Stomach (tissue), 9 donors: ENCODE measurements around the gene SMIM41. TPM values are rescaled to one million over a fixed set of nuclear protein-coding genes. Genes with fewer than 3 reads are reported as not detected.

ENCODE experiments used
- DNase-seq, 2 donors: peaks; one replicate each; pipeline versions ENCODE4 v3.0.0 to v3.0.0-alpha.2; 2013 to 2019
- H3K27ac ChIP-seq, 5 donors: fragments of 200-600 bp in 4 of 5; sonication (generic) in 4 of 5; one replicate each; pipeline ENCODE4 v1.5.1; 2013 to 2019; ENCODE audit warnings: mild to moderate bottlenecking in 1 of 5, moderate library complexity in 1 of 5
- H3K27me3 ChIP-seq, 3 donors: fragments of 200-600 bp; sonication (generic); one replicate each; pipeline ENCODE4 v1.5.1; 2017 to 2019; ENCODE audit warnings: mixed run types in 1 of 3
- H3K36me3 ChIP-seq, 4 donors: fragments of 200-600 bp; sonication (generic); 1 replicate in 3 of 4; 2 replicates in 1 of 4; pipeline ENCODE4 v1.5.1; 2016 to 2019
- H3K4me1 ChIP-seq, 4 donors: fragments of 200-600 bp; sonication (generic); one replicate each; pipeline ENCODE4 v1.5.1; 2016 to 2019
- H3K4me3 ChIP-seq, 4 donors: fragments of 200-600 bp; sonication (generic) in 3 of 4; one replicate each; pipeline ENCODE4 v1.5.1; 2016 to 2019; ENCODE audit warnings: mild to moderate bottlenecking in 1 of 4
- H3K9me3 ChIP-seq, 4 donors: fragments of 200-600 bp; sonication (generic); one replicate each; pipeline ENCODE4 v1.5.1; 2016 to 2019
- EP300 ChIP-seq: sonication (generic); formaldehyde crosslinking; IDR thresholded peaks from one replicate; pipeline ENCODE4 v1.6.1; 2017; ENCODE audit warnings: antibody characterized with exemption
- POLR2A ChIP-seq, 4 donors: fragments of 450-650 bp; IDR thresholded peaks; one replicate each; pipeline ENCODE4 v1.6.1; 2016; ENCODE audit warnings: antibody characterized with exemption in 4 of 4, control low read depth in 2 of 4, mild to moderate bottlenecking in 1 of 4, moderate library complexity in 1 of 4
- POLR2AphosphoS5 ChIP-seq, 3 donors: sonication (generic); formaldehyde crosslinking; IDR thresholded peaks; one replicate each; pipeline ENCODE4 v1.6.1; 2016; ENCODE audit warnings: antibody characterized with exemption in 3 of 3
- WGBS, 5 donors: extraction: QIAGEN DNeasy Blood & Tissue Kit in 3 of 5; methylation state at CpG; one replicate each; pipeline versions ENCODE4 v1.1.5 to v1.1.7; 2013 to 2018; 5-methylcytosine and 5-hydroxymethylcytosine counted together
- intact Hi-C: fragments of 100-400 bp; cut with DNase I; formaldehyde crosslinking; loops from one replicate; pipeline ENCODE4 v1.15.1; 2023; ENCODE audit warnings: low total_unique reads
- polyA plus RNA-seq, 3 donors: library from polyadenylated mRNA; stranded (reverse); fragments of 200-250 nt; gene quantifications; one replicate each; pipeline ENCODE4 v1.2.3, GENCODE V29; 2013
- total RNA-seq, 5 donors: library from RNA; depleted of rRNA; stranded (reverse); fragments of >200 nt; gene quantifications; one replicate each; pipeline versions ENCODE4 v1.1.0 to v1.2.3, GENCODE V29; 2014 to 2016
- TF ChIP-seq, protein P1 (sequence below), 7 experiments: fragments of 450-650 bp in 4 of 7; fragments of 200-600 bp in 3 of 7; sonication (generic) in 3 of 7; IDR thresholded peaks; one replicate each; pipeline ENCODE4 v1.5.1; 2016 to 2019; ENCODE audit warnings: antibody characterized with exemption in 7 of 7, control low read depth in 2 of 7, mild to moderate bottlenecking in 1 of 7
- donor health status: healthy with polysubstance abuse.
- donor health status: Bipolar disorder and iron deficiency.
- donor health status: healthy.

The SMIM41 gene
- total and polyA plus RNA-seq, 8 donors, result 1.1 to 21.6 (median 6.5) TPM; not detected in 1

DNA sequence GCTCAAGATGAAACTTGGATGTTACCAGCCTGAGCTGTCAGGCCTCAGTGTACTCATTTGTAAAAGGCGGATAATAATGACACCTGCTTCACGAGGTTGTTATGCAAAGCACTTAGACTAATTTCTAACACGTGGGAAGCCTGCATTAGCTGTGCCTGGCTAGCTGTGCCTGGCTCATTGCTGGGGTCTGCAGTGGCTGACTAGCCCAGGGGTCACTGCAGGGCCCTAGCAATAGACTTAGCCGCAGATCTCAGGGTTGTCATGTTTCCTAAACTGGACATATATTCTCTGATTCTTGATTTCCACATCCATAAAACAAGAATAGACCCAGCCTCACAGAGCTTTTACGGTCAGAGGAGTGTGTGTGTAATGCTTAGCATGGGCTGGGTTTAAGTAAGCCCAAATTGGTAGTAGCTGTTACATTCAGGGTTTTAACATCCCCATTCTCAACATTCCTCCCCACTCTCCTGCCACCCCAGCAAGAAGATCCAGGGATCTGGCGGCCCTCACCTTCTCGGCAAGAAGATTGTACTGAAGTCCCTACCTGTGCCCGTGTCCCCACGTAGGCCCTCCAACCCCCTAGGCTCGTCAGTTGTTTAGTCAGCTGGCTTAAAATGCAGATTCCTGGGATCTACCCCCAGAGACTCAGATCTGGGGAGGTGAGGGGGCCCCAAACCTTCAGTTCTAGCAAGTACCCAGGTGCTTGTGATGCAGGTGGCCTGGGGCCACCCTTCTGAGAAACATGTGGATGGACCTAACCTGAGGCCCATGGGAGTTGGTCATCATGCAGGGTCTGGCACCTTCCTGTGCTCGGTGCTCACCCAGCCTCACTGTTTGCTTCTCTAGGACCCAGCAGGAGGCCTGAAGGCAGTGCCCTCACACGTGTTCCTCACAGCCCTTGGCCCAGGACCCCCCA lies 19.7 kb upstream of the SMIM41 start:
- TF ChIP-seq, protein P1, sequence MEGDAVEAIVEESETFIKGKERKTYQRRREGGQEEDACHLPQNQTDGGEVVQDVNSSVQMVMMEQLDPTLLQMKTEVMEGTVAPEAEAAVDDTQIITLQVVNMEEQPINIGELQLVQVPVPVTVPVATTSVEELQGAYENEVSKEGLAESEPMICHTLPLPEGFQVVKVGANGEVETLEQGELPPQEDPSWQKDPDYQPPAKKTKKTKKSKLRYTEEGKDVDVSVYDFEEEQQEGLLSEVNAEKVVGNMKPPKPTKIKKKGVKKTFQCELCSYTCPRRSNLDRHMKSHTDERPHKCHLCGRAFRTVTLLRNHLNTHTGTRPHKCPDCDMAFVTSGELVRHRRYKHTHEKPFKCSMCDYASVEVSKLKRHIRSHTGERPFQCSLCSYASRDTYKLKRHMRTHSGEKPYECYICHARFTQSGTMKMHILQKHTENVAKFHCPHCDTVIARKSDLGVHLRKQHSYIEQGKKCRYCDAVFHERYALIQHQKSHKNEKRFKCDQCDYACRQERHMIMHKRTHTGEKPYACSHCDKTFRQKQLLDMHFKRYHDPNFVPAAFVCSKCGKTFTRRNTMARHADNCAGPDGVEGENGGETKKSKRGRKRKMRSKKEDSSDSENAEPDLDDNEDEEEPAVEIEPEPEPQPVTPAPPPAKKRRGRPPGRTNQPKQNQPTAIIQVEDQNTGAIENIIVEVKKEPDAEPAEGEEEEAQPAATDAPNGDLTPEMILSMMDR (IDR thresholded peaks at IDR 0.05), result no peak
- TF ChIP-seq POLR2A (IDR thresholded peaks at IDR 0.05) (no peak), POLR2AphosphoS5 (IDR thresholded peaks at IDR 0.05) (peak; percentile 8 to 87 (median 44)), EP300 (no peak)
- no peak overlapping the region for H3K4me3 ChIP-seq
- H3K27me3 ChIP-seq, result no peaks in the 10 kb centered on the region
- 64 to 77% (median 72%) methylated on average over 10 to 12 of the region's 12 CpGs for WGBS, 5 donors
- peaks cover 33 to 48% (median 45%) of the 10 kb centered on the region in 4 donors for H3K36me3 ChIP-seq
- intact Hi-C loops, result no loop called here
- H3K27ac ChIP-seq, result peak overlapping the region in 2 of 5 donors; percentile 39 to 69
- no peaks in the 10 kb centered on the region for H3K9me3 ChIP-seq
- DNase-seq, result peak in 1 of 2 donors; percentile 69
- H3K4me1 ChIP-seq, result peaks cover 10 to 27% (median 13%) of the 10 kb centered on the region in 4 donors

DNA sequence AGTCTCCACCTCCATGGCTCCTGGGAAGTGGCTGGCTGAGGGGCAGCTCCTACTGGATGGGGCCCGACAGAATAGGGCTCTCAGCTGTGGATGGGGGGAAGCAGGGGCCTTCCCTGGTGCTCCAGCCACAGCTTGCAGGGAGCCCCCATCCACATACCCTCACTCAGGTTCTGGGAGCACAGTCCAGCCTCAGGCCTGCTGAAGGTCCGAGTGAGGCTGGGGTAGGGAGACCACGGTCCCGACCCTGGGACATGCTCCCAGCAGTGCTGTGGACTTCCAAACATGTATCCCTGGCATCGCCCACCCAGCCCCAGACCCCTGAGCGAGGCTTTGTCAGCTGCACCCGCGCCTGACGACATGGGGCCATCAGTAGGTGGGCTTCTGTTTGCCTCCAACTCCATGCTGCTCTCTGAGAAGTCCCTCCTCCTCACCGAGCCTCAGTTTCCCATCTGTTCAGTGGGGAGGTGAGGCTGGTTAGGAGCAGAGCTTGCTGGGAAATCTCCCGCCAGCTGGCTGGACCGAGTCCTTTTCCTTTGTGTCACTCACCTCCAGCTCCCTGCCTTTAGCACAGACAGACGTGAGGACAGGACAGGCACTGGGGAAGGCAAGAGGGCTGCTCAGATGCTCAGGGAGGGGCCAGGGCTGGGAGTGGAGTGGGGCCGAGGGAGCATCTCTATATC lies 18.9 kb upstream of the SMIM41 start:
- intact Hi-C loops, result no loop called here
- TF ChIP-seq POLR2AphosphoS5 (IDR thresholded peaks at IDR 0.05) (no peak), EP300 (no peak)
- Histone ChIP-seq H3K4me3 (no peak overlapping the region), H3K9me3 (no peaks in the 10 kb centered on the region), H3K27ac (peak overlapping the region in 2 of 5 donors; percentile 11 to 69), H3K27me3 (no peaks in the 10 kb centered on the region), H3K4me1 (peaks cover 7 to 19% (median 13%) of the 10 kb centered on the region in 4 donors), H3K36me3 (peaks cover 25 to 40% (median 37%) of the 10 kb centered on the region in 4 donors)
- peak in 1 of 2 donors; percentile 29 for DNase-seq
- WGBS, 5 donors, result 70 to 87% (median 75%) methylated on average over 11 to 14 of the region's 14 CpGs

DNA sequence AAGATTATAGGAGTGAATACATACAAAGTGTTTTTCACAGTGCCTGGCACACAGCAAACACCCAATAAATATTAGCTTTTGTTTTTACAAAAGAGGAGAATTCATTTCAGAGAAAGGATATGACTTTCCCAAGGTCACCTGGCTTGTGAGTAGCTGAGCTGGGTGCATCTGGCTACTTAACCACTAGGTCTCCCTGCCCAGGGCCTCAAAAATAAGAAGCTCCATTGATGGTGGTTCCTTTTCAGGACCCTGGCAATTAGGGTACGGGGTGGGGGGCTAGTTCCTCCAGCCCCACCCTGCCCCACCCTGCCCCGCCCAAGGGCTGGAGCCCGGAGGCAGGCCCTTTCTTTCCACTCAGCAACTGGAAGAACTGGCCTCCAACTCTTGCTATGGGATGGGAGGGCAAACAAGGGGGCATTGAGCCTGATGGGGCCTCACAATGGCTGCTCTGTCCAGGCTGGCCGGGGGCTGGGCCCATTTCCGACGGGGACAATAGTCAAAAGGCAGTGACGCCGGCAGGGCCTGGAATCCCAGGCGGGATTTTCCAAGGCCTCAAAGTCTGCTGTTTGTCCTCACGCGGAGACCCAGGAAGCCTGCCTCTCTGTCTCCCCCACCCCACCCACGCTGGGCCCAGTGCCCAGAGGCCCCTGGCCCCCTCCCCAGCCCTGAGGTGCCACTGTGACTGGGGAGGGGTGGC lies 17.9 kb upstream of the SMIM41 start:
- TF ChIP-seq POLR2A (IDR thresholded peaks at IDR 0.05) (no peak), POLR2AphosphoS5 (IDR thresholded peaks at IDR 0.05) (no peak), EP300 (no peak)
- TF ChIP-seq, protein P1 (IDR thresholded peaks at IDR 0.05), result no peak
- H3K36me3 ChIP-seq, result peaks cover 17 to 31% (median 28%) of the 10 kb centered on the region in 4 donors
- H3K4me1 ChIP-seq, result peaks cover 5 to 15% (median 12%) of the 10 kb centered on the region in 4 donors
- DNase-seq, result peak in 1 of 2 donors; percentile 80
- intact Hi-C loops, result no loop called here
- WGBS, 5 donors, result 41 to 64% (median 49%) methylated on average over 7 to 12 of the region's 12 CpGs
- H3K27ac ChIP-seq, result peak overlapping the region in 3 of 5 donors; percentile 50 to 69 (median 57)
- no peaks in the 10 kb centered on the region for H3K27me3 ChIP-seq
- H3K4me3 ChIP-seq, result no peak overlapping the region
- H3K9me3 ChIP-seq, result no peaks in the 10 kb centered on the region

DNA sequence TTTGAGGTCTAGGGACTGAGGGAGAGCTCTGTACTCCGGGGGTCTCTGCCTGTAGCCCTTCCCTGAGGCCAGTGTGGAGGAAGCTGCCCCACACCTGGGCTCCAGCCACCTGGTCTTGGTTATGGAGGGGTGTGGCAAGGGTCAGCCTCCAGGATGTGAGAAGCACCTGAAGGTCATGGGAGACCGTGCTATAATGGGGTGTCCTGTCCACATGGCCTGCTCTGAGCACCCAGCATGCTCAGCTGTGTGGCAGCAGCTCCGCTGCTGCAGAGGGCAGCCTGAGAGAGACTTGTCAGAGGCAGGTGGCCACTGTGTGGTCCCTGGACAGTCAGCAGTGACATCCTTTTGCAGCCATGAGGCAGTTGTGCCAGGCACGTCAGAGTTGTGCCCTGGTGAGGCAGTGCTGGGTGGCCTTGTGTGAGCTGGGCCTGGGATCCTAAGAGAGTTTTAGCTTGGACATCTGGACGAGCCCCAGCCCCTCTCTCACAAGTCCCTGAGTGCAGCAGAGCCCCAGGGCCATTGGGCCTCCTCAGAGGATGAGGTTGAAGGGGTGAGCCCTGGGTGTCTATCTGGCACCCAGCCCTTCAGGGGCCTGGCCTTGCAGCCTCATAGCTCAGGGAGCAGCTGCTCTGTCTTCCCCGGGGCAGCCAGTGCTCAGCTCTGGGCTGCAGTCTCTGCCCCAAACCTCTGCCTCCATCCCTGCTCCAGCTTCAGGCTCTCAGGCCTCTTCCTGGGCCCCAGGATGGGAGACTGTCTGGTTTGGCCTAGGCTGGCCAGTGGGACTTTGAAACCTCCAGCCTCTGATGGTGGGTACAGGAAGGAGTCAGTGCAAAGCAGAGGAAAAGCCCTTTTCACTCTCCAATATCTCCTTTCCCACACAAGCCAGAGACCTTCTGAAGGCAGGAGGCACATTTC lies 17.1 kb upstream of the SMIM41 start:
- no peaks in the 10 kb centered on the region for H3K9me3 ChIP-seq
- intact Hi-C loops, result no loop called here
- H3K4me1 ChIP-seq, result peaks cover 0 to 15% (median 8%) of the 10 kb centered on the region in 4 donors
- no peak overlapping the region for H3K4me3 ChIP-seq
- peaks cover 9 to 23% (median 20%) of the 10 kb centered on the region in 4 donors for H3K36me3 ChIP-seq
- peak overlapping the region; percentile 16 to 69 (median 57) for H3K27ac ChIP-seq
- 70 to 75% (median 73%) methylated on average over 4 to 6 of the region's 6 CpGs for WGBS, 5 donors
- no peak for TF ChIP-seq POLR2A (IDR thresholded peaks at IDR 0.05)
- no peak for TF ChIP-seq EP300
- TF ChIP-seq POLR2AphosphoS5 (IDR thresholded peaks at IDR 0.05), result no peak
- TF ChIP-seq, protein P1 (IDR thresholded peaks at IDR 0.05), result no peak
- DNase-seq, result peak in 1 of 2 donors; percentile 29
- H3K27me3 ChIP-seq, result no peaks in the 10 kb centered on the region
